Skin epidermis (tissue), 12 donors: ENCODE data around the gene DAP3.
A peak's percentile ranks its signal among the peaks of the same experiment; 100 is the strongest.
"Not testable (repeated sequence)": the region's sequence is repeated elsewhere in the genome, so short reads cannot be mapped to it uniquely, and the experiment has no call there.

Experiments used
- H3K27ac ChIP-seq, 21 experiments: fragments of 200-600 bp; sonication (generic) in 11 of 21; one replicate each; pipeline ENCODE4 v1.5.0; 2020; ENCODE audit warnings: mild to moderate bottlenecking in 3 of 21, inconsistent platforms in 2 of 21, moderate library complexity in 2 of 21
- H3K4me3 ChIP-seq, 7 experiments: fragments of 200-600 bp; sonication (generic) in 2 of 7; one replicate each; pipeline ENCODE4 v1.5.0; 2020; ENCODE audit warnings: inconsistent platforms in 2 of 7, mild to moderate bottlenecking in 2 of 7, moderate library complexity in 1 of 7

Gene DAP3

DNA sequence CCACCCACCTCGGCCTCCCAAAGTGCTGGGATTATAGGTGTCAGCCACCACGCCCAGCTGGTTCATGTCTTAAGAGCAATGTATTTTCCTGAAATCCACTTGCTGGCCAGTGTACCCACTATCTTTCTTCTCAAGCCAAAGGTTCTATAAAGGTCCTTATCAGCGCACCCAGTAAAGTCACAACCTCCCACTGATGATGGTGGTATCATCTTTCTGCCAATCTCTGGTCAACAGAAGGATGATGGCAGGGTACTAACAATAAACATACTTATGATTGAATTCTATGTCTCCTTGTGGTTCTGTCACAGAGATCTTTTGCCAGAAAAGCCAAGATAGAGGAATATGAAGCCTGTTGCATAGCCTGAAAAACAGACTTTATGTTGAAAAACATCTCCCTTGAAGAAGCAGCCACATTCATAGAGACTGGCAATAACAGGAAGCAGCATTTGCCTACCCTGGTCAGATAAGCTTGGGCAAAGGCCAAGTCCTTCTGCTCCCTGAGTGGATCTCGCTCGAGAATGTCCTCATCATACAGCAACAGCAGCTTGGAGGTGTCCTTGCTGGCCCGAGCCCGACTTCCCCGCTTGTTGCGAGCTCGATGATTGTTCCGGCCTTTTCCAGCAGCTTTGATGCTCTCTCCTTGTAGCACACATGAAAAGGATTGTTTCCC lies 73.0 kb downstream of the DAP3 start:
- Histone ChIP-seq H3K4me3 (no peak overlapping the region), H3K27ac (no peak overlapping the region)

- H3K4me3 ChIP-seq, result not testable (repeated sequence)
- H3K27ac ChIP-seq, result peak overlapping the region in 2 of 21 experiments; percentile 3 to 14
Observed at GRCh38 chr1:155763090-155763815, 74.4 kb downstream of the DAP3 start.

- peak overlapping the region in 1 of 21 experiments; percentile 14 for H3K27ac ChIP-seq
- not testable (repeated sequence) for H3K4me3 ChIP-seq
Observed at GRCh38 chr1:155763989-155764388, 75.1 kb downstream of the DAP3 start.

GRCh38 chr1:155767399-155767989 lies 78.6 kb downstream of the DAP3 start:
- H3K4me3 ChIP-seq, H3K27ac ChIP-seq: not testable (repeated sequence)

- Histone ChIP-seq H3K27ac (no peak overlapping the region), H3K4me3 (no peak overlapping the region)
Observed at GRCh38 chr1:155769257-155769656, 80.4 kb downstream of the DAP3 start.

- Histone ChIP-seq H3K27ac (no peak overlapping the region), H3K4me3 (no peak overlapping the region)
Observed at GRCh38 chr1:155773221-155773620, 84.3 kb downstream of the DAP3 start.

DNA sequence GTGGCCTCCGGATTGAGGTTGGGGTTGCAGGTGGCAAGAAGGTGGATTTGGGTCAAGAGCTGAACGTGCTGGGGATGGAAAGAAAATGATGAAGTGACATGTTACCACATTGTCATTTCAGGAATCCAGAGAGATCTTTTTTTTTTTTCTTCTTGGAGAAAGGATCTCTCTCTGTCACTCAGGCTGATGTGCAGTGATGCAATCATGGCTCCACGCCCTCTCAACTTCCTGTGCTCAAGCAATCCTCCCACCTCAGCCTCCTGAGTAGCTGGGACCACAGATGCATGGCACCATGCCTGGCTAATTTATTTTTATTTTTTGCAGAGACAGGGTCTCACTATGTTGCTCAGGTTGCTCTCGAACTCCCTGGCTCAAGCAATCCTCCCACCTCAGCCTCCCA lies 87.5 kb downstream of the DAP3 start:
- Histone ChIP-seq H3K27ac (no peak overlapping the region), H3K4me3 (no peak overlapping the region)

DNA sequence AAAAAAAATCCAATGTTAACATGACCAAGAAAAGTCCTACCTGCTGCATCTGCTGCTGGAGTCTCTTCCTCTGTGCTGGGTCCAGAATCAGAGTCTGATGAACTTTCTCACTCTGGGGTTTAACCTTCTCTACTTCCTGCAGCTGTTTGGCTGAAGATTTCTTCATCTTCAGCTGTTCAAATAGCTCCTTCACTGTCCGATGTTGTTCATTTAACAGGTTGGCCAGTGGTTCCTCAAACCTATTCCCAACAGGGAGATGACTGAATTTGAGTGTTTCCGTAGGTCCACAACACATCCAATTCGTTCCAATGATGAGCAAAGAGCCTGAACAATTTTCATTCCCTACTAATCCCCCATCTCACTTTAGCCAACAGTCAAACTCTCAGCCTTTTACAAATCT lies 88.7 kb downstream of the DAP3 start:
- Histone ChIP-seq H3K4me3 (no peak overlapping the region), H3K27ac (no peak overlapping the region)
